GM12878 (cell line): ENCODE results near the gene OXER1. TPM values are rescaled to one million over a fixed set of nuclear protein-coding genes. Genes with fewer than 3 reads are reported as not detected.

Experiments
- ATAC-seq: fragments of 200-7000 bp; cut with Tn5 transposase; 3 replicates; pipeline ENCODE4 v1.9.1; 2020; ENCODE audit warnings: mild to moderate bottlenecking, moderate library complexity
- BruUV-seq: library from RNA; stranded (reverse); fragments of 400-500 nt; replicated peaks from 2 replicates; lab custom pipeline; 2021; lab: Mats Ljungman, UMichigan
- CTCF ChIA-PET: fragments of 300-600 bp; sonication (Branson Sonifier 250); formaldehyde crosslinking; extraction: SDS; loops from one replicate; lab custom pipeline; 2021; ENCODE audit warnings: inconsistent platforms; lab: Yijun Ruan, JAX
- POLR2A ChIA-PET: fragments of 350-600 bp; formaldehyde crosslinking; extraction: SDS; loops from one replicate; lab custom pipeline; 2021; ENCODE audit warnings: inconsistent platforms; lab: Charles Lee
- RAD21 ChIA-PET: fragments of 300-600 bp; sonication (Branson Sonifier 250); formaldehyde crosslinking; loops from one replicate; lab custom pipeline; 2023; ENCODE audit warnings: antibody characterized with exemption; ENCODE audit not compliant: unreplicated experiment; lab: Charles Lee
- SMC1A ChIA-PET: fragments of 300-600 bp; sonication (Branson Sonifier 250); formaldehyde crosslinking; loops from one replicate; lab custom pipeline; 2023; ENCODE audit not compliant: unreplicated experiment, uncharacterized antibody; lab: Charles Lee
- DNase-seq: peaks from one replicate; pipeline ENCODE4 v3.0.0-alpha.2; 2011; ENCODE audit warnings: low read depth, low spot score
- FAIRE-seq: peaks from 3 replicates; lab custom pipeline; 2011; peaks lifted over from hg19 to GRCh38; lab: Jason Lieb, UNC
- H2AFZ ChIP-seq: 2 replicates; pipeline ENCODE4 v1.6.0; 2011; ENCODE audit warnings: low read depth, low read length, control low read depth; ENCODE audit not compliant: control insufficient read depth
- H3K27ac ChIP-seq: 2 replicates; pipeline ENCODE4 v1.5.1; 2011; ENCODE audit warnings: control low read depth; ENCODE audit not compliant: control insufficient read depth, insufficient read depth
- H3K27me3 ChIP-seq, 2 experiments: replicated peaks in 1 of 2; 2 replicates each; pipeline versions ENCODE4 v1.6.0 to v1.6.1; 2011; ENCODE audit warnings: low read length in 1 of 2; ENCODE audit not compliant: control insufficient read depth in 2 of 2, insufficient read depth in 2 of 2
- H3K36me3 ChIP-seq, 2 experiments: 2 replicates each; pipeline ENCODE4 v1.5.1; 2011; ENCODE audit warnings: low read length in 1 of 2; ENCODE audit not compliant: control insufficient read depth in 2 of 2, insufficient read depth in 2 of 2
- H3K4me1 ChIP-seq: 2 replicates; pipeline ENCODE4 v1.6.1; 2011; ENCODE audit warnings: mild to moderate bottlenecking, low read length, moderate library complexity, mixed read lengths; ENCODE audit not compliant: control insufficient read depth, insufficient read depth
- H3K4me2 ChIP-seq: 2 replicates; pipeline ENCODE4 v1.6.0; 2011; ENCODE audit warnings: control low read depth; ENCODE audit not compliant: control insufficient read depth, insufficient read depth
- H3K4me3 ChIP-seq: fragments of 200-600 bp; sonication (generic); 2 replicates; pipeline ENCODE4 v1.5.1; 2016
- H3K79me2 ChIP-seq: 2 replicates; pipeline ENCODE4 v1.6.0; 2011; ENCODE audit warnings: low read length; ENCODE audit not compliant: control insufficient read depth, insufficient read depth
- H3K9ac ChIP-seq: 2 replicates; pipeline ENCODE4 v1.8.0; 2011; ENCODE audit warnings: low read length, control low read depth, mixed read lengths; ENCODE audit not compliant: control insufficient read depth, insufficient read depth
- H3K9me3 ChIP-seq: replicated peaks from 3 replicates; pipeline ENCODE4 v1.5.1; 2011; ENCODE audit warnings: mild to moderate bottlenecking, low read length; ENCODE audit not compliant: control insufficient read depth, insufficient read depth
- H4K20me1 ChIP-seq: 2 replicates; pipeline ENCODE4 v1.6.0; 2011; ENCODE audit not compliant: control insufficient read depth, insufficient read depth
- CHD4 ChIP-seq: fragments of 200-600 bp; sonication (generic); IDR thresholded peaks from 2 replicates; pipeline ENCODE4 v1.6.1; 2016; ENCODE audit warnings: mild to moderate bottlenecking
- RAD51 ChIP-seq: fragments of 450-650 bp; IDR thresholded peaks from 2 replicates; pipeline ENCODE4 v1.6.1; 2016; ENCODE audit warnings: moderate library complexity, mild to moderate bottlenecking, inconsistent platforms
- RB1 ChIP-seq: fragments of 450-650 bp; formaldehyde crosslinking; IDR thresholded peaks from 2 replicates; pipeline ENCODE4 v1.6.1; 2017; ENCODE audit warnings: mild to moderate bottlenecking, borderline replicate concordance
- RFX5 ChIP-seq: IDR thresholded peaks from 2 replicates; pipeline ENCODE4 v1.6.1; 2011; ENCODE audit warnings: low read depth, low read length, improper control_type of control experiment
- STAT3 ChIP-seq: IDR thresholded peaks from 2 replicates; pipeline ENCODE4 v1.6.1; 2011; ENCODE audit warnings: low read depth, low read length, improper control_type of control experiment
- TBL1XR1 ChIP-seq: IDR thresholded peaks from 2 replicates; pipeline ENCODE4 v1.6.1; 2012; ENCODE audit warnings: low read depth, low read length, improper control_type of control experiment
- YY1 ChIP-seq: IDR thresholded peaks from 2 replicates; pipeline ENCODE4 v1.6.1; 2011; ENCODE audit warnings: low read depth, mild to moderate bottlenecking, low read length
- WGBS: methylation state at CpG from one replicate; pipeline ENCODE4 v1.1.6; 2016; ENCODE audit warnings: low lambda C conversion rate; ENCODE audit not compliant: insufficient replicate concordance, insufficient coverage; ENCODE audit errors: missing lambda C conversion rate; 5-methylcytosine and 5-hydroxymethylcytosine counted together
- in situ Hi-C: fragments of 300-500 bp; cut with MboI; formaldehyde crosslinking; loops from 9 replicates; pipeline ENCODE4 v1.14.3; 2018; ENCODE audit warnings: mixed read lengths
- intact Hi-C: fragments of 100-400 bp; cut with micrococcal nuclease; formaldehyde crosslinking; loops from one replicate; pipeline ENCODE4 v1.14.2; 2022; ENCODE audit not compliant: unreplicated experiment
- polyA plus RNA-seq, 11 experiments: library from polyadenylated mRNA; depleted of rRNA in 4 of 11; unstranded in 6 of 11; stranded (reverse) in 5 of 11; fragments of >200 nt; fragmentation: Nextera tagmentation in 4 of 11; fragmentation: Illumina TruSeq in 1 of 11; extraction: Ambion mirVana in 4 of 11; extraction: Trizol in 1 of 11; gene quantifications; 1 replicate in 1 of 11; 2 replicates in 10 of 11; pipeline versions ENCODE4 v1.2.1 to v1.2.3, GENCODE V29; 2011 to 2016; ENCODE audit warnings: inconsistent platforms in 2 of 11, missing spikeins in 2 of 11, low read depth in 1 of 11
- total RNA-seq, 4 experiments: library from RNA; depleted of rRNA in 3 of 4; stranded (reverse); fragments of >200 nt in 3 of 4; fragmentation: Illumina TruSeq in 1 of 4; extraction: Trizol in 1 of 4; gene quantifications; 2 replicates each; pipeline versions ENCODE4 v1.2.1 to v1.2.3, GENCODE V29; 2013 to 2021
- TF ChIP-seq, protein P1 (sequence below): fragments of 450-650 bp; formaldehyde crosslinking; IDR thresholded peaks from 2 replicates; pipeline ENCODE4 v1.4.0; 2020; ENCODE audit warnings: mild to moderate bottlenecking, moderate library complexity
- TF ChIP-seq, protein P2 (sequence below): fragments of 450-650 bp; IDR thresholded peaks from 2 replicates; pipeline ENCODE4 v1.6.1; 2014; ENCODE audit warnings: mild to moderate bottlenecking

OXER1 gene
- total and polyA plus RNA-seq, 10 of the 15 experiments (the other 5 are each of a cell fraction or from before 2014, with no cell fraction given), result 0.11 to 8.6 (median 3.3) TPM

DNA sequence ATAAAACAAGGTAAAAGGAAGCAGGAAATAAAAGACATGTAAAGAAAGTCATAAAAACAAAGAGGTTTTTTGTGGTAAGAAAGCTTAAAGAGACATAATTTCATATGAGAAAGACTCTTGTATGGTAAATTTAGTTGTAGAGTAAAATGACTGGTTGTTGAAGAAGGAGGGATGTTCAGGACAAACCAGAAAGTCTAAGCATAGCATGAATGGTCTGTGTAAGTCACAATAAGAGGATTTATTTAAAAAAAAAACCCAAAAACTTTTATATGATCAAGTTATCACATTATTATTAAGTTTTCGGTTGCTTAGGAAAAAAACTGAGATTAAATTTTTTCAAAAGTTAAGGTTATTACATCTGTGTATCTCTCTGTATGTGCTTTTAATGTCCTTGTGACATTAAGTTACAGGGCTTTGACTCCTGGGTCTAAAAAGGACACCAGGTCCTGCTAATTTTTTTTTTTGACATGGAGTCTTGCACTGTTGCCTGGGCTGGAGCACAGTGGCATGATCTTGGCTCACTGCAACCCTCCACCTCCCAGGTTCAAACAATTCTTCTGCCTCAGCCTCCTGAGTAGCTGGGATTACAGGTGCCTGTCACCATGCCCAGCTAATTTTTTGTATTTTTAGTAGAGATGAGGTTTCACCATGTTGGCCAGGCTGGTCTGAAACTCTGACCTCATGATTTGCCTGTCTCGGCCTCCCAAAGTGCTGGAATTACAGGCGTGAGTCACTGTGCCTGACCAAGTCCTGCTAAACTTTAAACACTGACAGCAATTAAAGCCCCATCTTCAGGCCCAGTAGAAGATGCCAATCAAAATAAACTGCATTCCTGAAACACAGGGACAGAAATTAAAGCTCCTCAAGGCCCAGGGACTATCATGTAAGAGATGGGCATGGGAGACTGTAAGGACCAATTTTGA, 14.2 kb upstream of the OXER1 start (continued):
- TF ChIP-seq, protein P1, sequence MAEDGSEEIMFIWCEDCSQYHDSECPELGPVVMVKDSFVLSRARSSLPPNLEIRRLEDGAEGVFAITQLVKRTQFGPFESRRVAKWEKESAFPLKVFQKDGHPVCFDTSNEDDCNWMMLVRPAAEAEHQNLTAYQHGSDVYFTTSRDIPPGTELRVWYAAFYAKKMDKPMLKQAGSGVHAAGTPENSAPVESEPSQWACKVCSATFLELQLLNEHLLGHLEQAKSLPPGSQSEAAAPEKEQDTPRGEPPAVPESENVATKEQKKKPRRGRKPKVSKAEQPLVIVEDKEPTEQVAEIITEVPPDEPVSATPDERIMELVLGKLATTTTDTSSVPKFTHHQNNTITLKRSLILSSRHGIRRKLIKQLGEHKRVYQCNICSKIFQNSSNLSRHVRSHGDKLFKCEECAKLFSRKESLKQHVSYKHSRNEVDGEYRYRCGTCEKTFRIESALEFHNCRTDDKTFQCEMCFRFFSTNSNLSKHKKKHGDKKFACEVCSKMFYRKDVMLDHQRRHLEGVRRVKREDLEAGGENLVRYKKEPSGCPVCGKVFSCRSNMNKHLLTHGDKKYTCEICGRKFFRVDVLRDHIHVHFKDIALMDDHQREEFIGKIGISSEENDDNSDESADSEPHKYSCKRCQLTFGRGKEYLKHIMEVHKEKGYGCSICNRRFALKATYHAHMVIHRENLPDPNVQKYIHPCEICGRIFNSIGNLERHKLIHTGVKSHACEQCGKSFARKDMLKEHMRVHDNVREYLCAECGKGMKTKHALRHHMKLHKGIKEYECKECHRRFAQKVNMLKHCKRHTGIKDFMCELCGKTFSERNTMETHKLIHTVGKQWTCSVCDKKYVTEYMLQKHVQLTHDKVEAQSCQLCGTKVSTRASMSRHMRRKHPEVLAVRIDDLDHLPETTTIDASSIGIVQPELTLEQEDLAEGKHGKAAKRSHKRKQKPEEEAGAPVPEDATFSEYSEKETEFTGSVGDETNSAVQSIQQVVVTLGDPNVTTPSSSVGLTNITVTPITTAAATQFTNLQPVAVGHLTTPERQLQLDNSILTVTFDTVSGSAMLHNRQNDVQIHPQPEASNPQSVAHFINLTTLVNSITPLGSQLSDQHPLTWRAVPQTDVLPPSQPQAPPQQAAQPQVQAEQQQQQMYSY (CRISPR knock-in tag), result no peak
- no peak for TF ChIP-seq STAT3
- no peak for TF ChIP-seq RB1
- no peak for TF ChIP-seq TBL1XR1
- TF ChIP-seq RFX5, result no peak

DNA sequence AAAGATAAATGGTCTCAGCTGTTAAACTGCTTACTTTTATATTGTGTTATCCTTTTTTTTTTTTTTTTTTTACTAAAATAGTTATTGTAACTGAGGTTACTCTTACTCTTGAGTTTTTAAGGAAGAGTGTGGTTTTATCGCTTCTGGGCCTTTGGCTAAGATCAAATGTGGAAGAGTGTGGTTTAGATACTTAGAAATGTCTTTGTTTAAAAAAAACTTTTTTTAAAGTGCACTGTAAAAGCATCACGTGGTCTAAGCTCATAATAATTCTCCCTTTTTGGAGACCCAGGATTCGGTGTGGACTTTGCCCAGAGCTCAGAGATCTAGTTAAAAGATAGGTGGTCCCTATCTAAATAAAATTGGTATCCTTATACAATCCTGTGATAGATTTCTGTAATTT, 11.9 kb upstream of the OXER1 start:
- POLR2A ChIA-PET, result interaction anchor here (0.6 to 2.0 kb wide), 10 partner anchors 9 to 1264 kb away, joined by 3 to 8 read pairs (median 6); partner anchors contain the start of gene HAAO
- in situ Hi-C loops, result no loop called here

More for the DNA sequence above, 11.9 kb upstream of the OXER1 start:
- no peak for FAIRE-seq
- DNase-seq, result no peak
- peak; percentile 23; the same call in 1 of the 3 replicates for ATAC-seq
- Histone ChIP-seq H3K27ac (peak overlapping the region; percentile 63), H2AFZ (peak overlapping the region; percentile 47), H3K4me3 (0 out of 2 replicates have a peak overlapping the region, but pooled peaks have one; percentile 13), H3K27me3 (no peaks in the 10 kb centered on the region), H3K9me3 (peaks cover 1% of the 10 kb centered on the region; the same call in 2 of the 3 replicates), H3K4me2 (peak overlapping the region; percentile 55; the same call in 1 of the 2 replicates), H3K36me3 (no peaks in the 10 kb centered on the region), H3K4me1 (peaks cover 5% of the 10 kb centered on the region), H3K79me2 (no peaks in the 10 kb centered on the region), H3K9ac (no peak overlapping the region), H4K20me1 (no peaks in the 10 kb centered on the region)
- TF ChIP-seq YY1 (peak; percentile 26; the same call in 1 of the 2 replicates), CHD4 (no peak), RAD51 (peak; percentile 86)
- TF ChIP-seq, protein P2, sequence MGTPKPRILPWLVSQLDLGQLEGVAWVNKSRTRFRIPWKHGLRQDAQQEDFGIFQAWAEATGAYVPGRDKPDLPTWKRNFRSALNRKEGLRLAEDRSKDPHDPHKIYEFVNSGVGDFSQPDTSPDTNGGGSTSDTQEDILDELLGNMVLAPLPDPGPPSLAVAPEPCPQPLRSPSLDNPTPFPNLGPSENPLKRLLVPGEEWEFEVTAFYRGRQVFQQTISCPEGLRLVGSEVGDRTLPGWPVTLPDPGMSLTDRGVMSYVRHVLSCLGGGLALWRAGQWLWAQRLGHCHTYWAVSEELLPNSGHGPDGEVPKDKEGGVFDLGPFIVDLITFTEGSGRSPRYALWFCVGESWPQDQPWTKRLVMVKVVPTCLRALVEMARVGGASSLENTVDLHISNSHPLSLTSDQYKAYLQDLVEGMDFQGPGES, result no peak
- WGBS, result 42% methylated on average over 3 of the region's 3 CpGs
- intact Hi-C loops, result no loop called here
- RAD21 ChIA-PET, result interaction anchor here (0.7 to 1.8 kb wide), 8 partner anchors 12 to 188 kb away, joined by 3 to 10 read pairs (median 4); partner anchors contain the start of gene HAAO
- no TSS peak for BruUV-seq
- SMC1A ChIA-PET, result interaction anchor here (0.6 to 3.4 kb wide), 15 partner anchors 9 to 208 kb away, joined by 3 to 18 read pairs (median 5); no protein-coding TSS in a partner anchor
- CTCF ChIA-PET, result interaction anchor here (0.6 to 1.9 kb wide), 9 partner anchors 9 to 138 kb away, joined by 3 to 6 read pairs (median 4); no protein-coding TSS in a partner anchor
